ENCODE results near the gene OGDH.
A peak's percentile ranks its signal among the peaks of the same experiment; 100 is the strongest.
"Not testable (repeated sequence)": the region's sequence is repeated elsewhere in the genome, so short reads cannot be mapped to it uniquely, and the experiment has no call there.

Gene OGDH

DNA sequence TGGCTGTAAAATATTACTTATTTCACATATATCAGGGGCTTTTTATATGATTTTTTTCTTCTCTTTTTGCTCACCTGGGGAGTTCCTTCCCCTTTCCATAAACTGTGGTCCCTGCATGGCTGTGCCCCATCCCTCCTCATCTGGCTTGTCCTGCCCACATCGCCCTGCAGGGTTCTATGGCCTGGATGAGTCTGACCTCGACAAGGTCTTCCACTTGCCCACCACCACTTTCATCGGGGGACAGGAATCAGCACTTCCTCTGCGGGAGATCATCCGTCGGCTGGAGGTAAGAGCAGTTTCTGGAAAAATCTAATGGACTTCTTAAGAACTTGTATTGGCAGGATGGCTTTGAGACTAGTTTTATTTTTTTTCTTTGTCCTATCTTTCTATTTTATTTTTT, 60.1 kb downstream of the OGDH start:
- FAIRE-seq: no peak
- no peak for DNase-seq (ENCODE audit: low spot score)

DNA sequence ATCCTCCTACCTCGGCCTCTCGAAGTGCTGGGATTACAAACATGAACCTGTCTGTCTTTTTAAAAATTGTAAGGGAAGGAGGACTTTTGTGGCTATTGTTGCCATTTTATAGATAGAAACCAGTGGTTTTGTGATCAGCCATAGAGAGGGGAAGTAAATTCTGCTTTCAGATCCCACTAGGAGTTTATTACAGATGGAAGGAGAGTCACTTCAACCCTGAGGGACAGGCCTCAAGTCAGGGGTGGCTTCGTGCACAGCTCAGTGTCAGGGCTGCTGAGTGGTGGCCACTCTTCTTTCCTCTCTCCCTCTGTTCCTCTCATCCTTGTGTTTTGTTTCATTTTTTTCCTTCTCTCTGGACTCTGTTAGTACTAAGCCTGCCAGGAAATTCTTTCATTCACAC, 60.8 kb downstream of the OGDH start:
- FAIRE-seq: no peak
- DNase-seq (ENCODE audit: low spot score): no peak

DNA sequence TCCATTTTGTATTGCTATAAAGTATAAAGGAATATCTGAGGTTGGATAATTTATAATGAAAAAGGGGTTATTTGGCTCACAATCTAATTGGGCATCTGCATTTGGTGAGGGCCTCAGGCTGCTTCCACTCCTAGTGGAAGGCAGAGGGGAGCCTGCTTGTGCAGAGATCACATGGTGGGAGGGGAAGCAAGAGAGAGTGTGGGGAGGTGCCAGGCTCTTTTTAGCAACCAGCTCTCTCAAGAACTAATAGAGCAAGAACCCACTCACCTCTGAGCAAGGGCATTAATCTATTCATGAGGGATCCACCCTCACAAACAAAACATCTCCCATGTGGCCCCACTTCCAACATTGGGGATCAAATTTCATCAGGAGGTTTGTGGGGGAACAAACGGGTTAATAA, 64.6 kb downstream of the OGDH start:
- DNase-seq (ENCODE audit: low spot score) (no peak), FAIRE-seq (no peak)

DNA sequence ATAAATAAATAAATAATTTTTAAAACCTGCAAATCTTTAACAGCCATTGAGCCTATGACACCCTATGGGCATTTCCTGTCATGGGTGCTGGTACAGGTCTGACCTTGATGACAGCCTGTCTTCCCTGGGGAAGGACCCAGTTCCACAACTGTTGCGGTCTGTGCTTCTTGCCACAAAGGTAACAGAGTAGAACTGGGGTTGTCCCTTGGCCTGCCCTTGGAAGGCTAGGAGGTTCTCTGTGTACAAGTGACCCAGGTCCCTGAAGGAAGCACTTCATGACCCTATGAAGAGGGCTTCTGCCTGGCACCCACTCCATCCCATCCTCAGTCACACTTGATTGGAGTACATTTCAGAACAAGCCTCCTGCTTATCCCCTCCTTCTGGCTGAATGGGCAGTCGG, 66.9 kb downstream of the OGDH start:
- DNase-seq (ENCODE audit: low spot score): no peak
- FAIRE-seq: no peak

DNA sequence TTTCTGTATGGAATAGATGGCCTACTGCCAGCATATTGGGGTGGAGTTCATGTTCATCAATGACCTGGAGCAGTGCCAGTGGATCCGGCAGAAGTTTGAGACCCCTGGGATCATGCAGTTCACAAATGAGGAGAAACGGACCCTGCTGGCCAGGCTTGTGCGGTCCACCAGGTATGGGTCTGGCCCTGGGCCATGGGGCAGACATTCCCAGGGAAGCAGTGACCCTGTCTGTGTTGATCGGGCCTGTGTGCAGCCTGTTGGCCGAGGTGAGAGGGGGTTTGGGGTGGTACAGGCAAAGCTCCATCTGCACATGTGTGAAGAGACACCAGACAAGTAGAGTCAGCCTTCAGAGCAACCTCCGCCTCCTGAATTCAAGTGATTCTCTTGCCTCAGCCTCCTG, 67.3 kb downstream of the OGDH start:
- peak; percentile 66 for FAIRE-seq

DNA sequence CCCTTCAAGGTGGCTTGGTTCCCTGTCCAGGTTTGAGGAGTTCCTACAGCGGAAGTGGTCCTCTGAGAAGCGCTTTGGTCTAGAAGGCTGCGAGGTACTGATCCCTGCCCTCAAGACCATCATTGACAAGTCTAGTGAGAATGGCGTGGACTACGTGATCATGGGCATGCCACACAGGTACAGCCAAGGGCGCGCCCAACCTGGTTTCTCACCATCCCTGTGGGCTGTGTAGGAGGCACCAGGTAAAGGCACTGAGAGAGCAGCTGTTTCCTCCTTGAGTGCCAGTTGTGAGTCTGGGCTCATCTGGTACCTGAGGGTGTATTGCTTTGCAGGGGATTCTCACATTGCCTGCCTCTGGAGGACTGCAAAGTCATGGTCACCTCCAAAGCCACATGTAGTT, 68.0 kb downstream of the OGDH start:
- DNase-seq (ENCODE audit: low spot score): no peak
- peak; percentile 32 for FAIRE-seq

More for the DNA sequence above, 67.3 kb downstream of the OGDH start:
- DNase-seq (ENCODE audit: low spot score): no peak

DNA sequence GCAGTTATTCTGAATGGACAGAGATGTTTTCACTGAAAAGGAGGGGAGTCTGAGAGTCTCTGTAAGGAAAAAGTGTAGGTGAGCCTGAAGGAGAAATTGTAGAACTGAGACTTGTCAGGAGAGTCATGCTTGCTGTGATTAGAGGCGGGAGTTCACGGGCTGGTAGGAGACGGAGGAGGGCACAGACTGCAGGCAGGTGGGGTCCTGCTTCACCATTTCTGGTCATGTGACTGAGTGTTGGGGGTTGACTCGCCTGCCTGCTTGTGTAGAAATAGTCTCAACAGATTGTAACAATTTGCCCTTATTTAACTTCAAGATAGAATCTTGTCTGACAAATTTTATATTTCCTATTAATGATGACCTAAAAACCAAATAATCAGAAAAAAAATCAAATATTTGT, 70.3 kb downstream of the OGDH start:
- DNase-seq (ENCODE audit: low spot score): no peak
- no peak for FAIRE-seq

DNA sequence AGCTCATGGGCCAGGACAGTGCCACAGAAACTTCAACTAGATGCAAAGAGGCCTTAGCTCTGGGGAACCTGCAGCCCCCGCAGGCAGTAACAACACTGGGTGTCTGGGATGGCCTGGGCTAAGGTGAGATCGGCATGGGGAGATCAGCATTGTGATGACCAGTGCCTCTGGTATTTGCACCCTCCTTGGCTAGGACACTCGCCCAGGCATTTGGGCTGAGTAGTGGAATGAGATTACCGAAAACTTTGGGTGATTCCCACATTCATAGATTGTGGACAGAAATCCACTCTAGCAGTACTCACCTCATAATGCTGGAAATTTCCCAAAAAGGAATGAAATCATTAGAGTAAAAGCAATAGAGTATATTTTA, 71.7 kb downstream of the OGDH start:
- no peak for DNase-seq (ENCODE audit: low spot score)
- FAIRE-seq: no peak

DNA sequence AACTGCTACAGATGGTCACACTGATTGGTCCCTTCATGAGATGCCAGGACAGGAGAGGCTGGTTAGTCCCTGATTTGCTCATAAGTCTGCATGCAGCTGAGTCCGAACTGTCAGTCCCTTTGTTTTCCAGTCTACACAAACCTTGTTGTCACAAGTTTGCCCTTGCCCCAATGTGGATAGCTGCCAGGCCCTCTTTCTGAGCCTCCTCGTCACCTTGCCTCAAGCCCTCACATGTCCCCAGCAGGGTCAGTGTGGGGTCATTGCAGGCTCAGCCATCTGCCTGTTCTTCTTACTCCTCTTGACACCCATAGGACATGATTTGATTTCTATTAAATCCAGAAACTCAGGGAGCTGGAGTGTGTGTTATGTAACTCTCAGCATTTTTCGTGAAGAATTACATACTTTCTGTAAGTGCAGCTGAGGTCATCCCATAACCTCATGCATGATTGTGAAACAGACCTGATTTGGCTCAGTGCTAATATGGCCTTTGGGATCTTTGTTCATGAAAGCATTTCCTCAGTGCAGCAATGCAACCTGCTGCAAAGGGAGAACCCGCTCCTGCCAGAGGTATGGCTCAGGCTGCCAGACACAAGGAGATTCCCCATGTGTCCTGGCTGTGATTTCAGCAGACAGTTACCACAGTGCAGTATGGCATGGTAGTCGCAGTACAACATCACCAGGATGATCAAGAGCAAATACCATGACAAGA, 72.2 kb downstream of the OGDH start:
- FAIRE-seq (peak; percentile 17), DNase-seq (ENCODE audit: low spot score) (no peak)

DNA sequence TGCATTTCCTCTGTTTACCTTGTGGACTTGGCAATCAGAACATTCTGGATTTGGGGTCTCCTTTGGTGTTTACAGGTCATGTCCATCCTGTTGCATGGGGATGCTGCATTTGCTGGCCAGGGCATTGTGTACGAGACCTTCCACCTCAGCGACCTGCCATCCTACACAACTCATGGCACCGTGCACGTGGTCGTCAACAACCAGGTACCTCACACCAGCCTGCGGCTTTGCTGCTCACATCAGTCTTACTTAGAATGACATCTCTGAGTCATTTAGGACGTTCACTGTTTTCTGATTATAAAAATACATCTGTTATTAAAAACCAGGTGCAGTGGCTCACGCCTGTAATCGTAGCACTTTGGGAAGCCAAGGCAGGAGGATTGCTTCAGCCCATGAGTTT, 75.2 kb downstream of the OGDH start:
- no peak for FAIRE-seq
- no peak for DNase-seq (ENCODE audit: low spot score)

DNA sequence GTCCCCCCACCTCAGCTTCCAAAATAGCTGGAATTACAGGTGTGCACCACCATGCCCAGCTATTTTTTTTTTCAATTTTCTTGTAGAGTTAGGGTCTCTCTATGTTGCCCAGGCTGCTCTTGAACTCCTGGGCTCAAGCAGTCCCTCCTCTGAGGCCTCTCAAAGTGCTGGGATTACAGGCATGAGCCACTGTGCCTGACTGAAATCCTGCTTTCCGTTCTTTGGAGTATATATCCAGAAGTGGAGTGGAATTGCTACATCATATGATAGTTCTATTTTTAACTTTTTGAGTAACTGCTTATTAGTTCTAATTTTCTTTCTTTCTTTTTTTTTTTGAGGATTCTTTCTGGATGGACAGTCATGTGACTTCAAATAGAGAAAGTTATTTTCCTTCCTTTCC, 79.3 kb downstream of the OGDH start:
- DNase-seq (ENCODE audit: low spot score) (no peak), FAIRE-seq (no peak)

DNA sequence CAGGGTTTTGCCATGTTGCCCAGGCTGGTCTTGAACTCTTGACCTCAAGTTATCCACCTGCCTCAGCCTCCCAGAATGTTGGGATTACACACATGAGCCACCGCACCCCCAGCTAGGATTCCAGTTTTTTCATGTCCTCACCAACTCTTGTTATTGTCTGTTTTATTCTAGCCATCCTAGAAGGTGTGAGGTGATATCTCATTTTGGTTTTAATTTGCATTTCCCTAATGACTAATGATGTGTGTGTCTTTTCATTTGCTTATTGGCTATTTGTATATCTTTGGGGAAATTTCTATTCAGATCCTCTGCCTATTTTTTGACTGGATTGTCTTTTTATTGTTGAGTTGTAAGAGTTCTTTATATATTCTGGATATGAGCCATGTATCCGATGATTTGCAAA, 83.0 kb downstream of the OGDH start:
- FAIRE-seq (no peak), DNase-seq (ENCODE audit: low spot score) (no peak)

DNA sequence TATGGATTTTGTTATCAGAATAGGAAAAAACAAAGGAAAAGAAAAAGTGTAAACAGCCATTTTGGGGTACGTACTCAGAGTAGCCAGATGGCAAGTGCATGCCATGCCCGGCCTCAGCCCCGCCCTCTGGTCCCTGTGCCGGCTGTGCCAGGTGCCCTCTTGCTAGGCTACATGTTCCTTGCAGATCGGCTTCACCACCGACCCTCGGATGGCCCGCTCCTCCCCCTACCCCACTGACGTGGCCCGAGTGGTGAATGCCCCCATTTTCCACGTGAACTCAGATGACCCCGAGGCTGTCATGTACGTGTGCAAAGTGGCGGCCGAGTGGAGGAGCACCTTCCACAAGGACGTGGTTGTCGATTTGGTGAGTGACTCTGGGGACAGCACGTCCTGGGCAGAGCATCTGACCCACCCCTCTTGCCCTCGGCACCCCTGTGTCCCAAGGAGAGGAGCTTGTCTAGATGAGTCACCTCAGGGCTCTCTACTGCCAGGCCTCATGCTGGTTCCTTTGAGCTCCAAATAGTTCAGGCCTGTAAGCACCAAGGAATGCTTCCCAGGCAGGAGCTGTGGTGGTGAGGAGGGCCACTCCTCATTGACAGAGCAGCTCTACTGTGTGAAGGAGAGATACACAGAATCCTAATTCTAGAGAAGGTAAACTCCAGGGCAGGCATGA, 87.3 kb downstream of the OGDH start:
- DNase-seq (ENCODE audit: low spot score) (no peak), FAIRE-seq (no peak)

DNA sequence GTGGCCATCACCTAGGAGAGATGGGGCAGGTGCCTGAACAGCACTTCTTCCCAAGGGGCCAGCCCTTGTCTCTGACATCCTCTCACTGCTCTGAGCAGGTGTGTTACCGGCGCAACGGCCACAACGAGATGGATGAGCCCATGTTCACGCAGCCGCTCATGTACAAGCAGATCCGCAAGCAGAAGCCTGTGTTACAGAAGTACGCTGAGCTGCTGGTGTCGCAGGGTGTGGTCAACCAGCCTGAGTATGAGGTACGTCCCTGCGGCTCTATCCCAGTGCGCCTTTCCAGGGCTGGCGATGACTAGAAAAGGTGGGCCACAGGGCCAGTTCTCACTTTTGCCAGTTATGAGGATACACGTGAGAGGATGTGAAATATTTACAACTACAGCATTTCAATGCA, 87.9 kb downstream of the OGDH start:
- FAIRE-seq: no peak

DNA sequence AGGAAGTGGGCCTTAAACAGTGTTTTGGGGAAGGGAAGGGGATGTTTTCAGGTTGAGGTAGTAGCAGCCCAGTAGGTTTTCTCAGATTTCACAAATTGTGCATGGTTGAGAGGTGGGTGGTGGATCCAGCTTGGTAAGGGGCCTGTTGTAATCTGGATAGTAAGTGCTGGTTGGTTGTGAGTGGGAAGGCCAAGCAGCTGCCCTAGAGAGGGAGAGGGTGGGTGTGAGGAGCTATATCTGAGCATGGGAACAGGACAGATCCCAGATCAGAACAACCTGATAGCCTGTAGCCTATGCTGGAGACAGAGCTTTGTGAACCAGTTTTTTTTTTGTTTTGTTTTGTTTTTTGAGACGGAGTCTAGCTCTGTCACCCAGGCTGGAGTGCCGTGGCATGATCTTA, 88.3 kb downstream of the OGDH start:
- no peak for DNase-seq (ENCODE audit: low spot score)
- FAIRE-seq: no peak

More for the DNA sequence above, 87.9 kb downstream of the OGDH start:
- no peak for DNase-seq (ENCODE audit: low spot score)

DNA sequence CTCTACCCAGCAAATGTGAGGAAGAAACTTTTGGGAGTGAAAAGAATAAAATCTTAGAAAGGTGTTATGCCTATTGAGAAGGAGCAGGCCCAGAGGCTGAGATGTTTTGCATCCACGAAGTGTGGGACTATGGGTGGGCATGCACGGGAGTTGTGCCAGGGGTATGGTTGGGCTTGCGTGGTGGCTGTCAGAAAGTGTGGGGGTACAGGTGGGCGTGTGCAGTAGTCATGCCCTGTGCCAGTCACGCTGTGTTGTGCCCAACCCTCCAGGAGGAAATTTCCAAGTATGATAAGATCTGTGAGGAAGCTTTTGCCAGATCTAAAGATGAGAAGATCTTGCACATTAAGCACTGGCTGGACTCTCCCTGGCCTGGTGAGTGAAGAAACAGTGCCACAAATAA, 89.3 kb downstream of the OGDH start:
- DNase-seq (ENCODE audit: low spot score) (no peak), FAIRE-seq (peak; percentile 20)

DNA sequence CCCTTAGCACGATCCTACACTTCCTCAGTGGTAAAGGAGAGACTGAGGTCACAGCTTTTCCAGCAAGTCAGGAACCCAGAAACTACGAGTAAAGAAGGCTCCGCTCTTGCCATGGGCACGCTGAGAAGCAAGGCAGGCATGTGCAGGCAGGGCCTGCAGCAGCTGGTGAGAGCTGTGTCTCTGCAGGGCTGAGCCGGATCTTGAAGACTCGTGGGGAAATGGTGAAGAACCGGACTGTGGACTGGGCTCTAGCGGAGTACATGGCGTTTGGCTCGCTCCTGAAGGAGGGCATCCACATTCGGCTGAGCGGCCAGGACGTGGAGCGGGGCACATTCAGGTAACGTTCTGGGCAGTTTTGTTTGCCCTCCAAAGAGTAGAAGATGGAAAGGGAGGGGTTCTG, 90.3 kb downstream of the OGDH start:
- DNase-seq (ENCODE audit: low spot score) (no peak), FAIRE-seq (no peak)

DNA sequence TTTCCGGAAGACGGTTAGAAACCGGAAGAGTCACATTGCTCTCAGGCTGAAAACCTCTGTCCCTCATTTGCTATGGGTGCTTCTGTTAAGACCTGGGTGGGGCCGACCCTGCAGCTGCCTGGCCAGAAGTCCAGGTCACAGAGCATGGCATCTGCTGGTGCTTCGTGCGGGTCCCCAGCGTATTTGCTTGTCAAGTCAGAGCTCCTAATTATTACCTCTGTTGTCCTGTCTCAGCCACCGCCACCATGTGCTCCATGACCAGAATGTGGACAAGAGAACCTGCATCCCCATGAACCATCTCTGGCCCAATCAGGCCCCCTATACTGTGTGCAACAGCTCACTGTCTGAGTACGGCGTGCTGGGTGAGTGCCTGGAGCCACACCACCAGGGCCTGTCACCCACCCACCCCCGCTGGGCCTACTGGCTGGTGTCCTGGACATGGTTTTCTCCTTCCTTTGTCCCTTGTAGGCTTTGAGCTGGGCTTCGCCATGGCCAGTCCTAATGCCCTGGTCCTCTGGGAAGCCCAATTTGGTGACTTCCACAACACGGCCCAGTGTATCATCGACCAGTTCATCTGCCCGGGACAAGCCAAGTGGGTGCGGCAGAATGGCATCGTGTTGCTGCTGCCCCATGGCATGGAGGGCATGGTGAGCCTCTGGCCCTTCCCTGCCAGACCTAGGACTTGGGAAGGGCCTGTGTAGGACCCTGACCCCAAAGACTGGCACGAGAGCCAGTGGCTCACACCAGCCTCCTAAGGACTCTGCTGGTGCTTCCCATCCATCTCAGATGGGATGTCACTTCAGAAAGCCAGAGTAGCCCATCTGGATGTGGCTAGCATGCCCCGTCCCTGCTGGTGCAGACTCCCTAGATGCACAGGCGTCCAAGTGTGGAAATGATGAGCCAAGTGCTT, 91.0 kb downstream of the OGDH start:
- DNase-seq (ENCODE audit: low spot score) (no peak), FAIRE-seq (no peak)

DNA sequence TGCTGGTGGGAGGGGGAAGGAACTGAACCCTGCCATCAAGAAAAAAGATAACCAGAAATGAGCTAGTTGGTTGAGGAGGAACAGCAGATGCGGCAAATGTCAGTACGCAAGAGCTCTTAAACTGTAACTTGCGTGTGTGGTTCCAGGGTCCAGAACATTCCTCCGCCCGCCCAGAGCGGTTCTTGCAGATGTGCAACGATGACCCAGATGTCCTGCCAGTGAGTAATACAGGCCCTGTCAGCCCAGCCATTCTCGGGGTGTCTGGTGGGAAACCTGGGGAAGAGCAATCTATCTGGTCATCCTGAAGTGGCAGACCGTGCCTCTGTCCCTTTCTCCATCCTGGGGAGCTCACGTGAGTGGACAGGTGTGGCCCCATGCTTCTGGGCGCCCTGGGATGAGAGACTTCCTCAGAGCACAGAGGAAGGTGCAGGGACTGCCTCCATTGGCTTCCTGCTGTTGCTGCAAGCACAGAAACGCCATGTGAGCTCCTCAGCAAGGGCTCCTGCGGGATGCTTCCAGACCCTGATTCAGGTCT, 91.7 kb downstream of the OGDH start:
- DNase-seq (ENCODE audit: low spot score) (no peak), FAIRE-seq (peak; percentile 13)

DNA sequence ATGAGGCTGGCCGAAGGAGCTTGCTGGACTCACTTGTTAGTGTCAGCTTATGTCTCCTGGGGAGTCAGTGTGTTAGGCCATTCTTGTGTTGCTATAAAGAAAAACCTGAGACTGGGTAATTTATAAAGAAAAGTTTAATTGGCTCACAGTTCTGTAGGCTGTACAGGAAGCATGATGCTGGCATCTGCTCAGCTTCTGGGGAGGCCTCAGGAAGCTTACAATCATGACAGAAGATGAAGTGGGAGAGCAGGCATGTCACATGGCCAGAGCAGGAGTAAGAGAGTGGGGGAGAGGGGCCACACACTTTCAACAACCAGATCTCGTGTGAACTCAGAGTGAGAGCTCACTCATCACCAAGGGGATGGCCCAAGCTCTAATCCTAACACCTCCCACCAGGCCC, 93.2 kb downstream of the OGDH start:
- not testable (repeated sequence) for FAIRE-seq; DNase-seq (ENCODE audit: low spot score)

DNA sequence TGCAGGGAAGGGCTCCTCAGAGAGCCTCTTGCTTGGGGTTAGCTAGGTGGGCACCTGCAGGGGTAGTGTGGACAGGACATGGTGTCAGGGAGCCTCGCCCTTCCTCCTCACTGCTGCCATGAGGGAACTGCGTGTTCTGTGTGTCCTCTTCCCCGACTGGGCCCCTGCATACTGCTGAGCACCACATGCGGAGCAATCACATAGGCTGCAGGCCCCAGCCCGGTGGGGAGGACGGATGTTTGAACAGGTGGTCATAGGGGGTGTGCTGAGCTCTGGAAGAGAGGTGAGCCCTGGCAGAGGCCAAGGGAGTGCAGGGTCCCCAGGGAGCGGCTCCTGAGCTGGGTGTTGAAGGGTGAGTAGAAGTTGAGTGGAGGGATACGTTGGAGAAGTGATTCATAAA, 93.9 kb downstream of the OGDH start:
- DNase-seq (ENCODE audit: low spot score) (no peak), FAIRE-seq (no peak)

DNA sequence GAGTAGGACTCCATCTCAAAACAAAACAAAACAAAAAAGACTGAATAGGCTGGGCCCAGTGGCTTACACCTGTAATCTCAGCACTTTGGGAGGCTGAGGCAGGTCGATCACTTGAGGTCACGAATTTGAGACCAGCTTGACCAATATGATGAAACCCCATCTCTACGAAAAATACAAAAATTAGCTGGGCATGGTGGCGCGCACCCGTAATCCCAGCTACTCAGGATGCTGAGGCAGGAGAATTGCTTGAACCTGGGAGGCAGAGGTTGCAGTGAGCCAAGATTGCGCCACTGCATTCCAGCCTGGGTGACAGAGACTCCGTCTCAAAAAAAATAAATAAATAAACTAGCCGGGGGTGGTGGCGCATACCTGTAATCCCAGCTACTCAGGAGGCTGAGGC, 97.0 kb downstream of the OGDH start:
- FAIRE-seq; DNase-seq (ENCODE audit: low spot score): not testable (repeated sequence)
